HuH-7 (cell line): Measurements from ENCODE around the gene PRKCQ.

Source experiments
- DNase-seq: peaks from one replicate; pipeline ENCODE4 v3.0.0; 2011; ENCODE audit warnings: low spot score

PRKCQ gene

GRCh38 chr10:6406220-6407033, 173.6 kb downstream of the PRKCQ start:
- DNase-seq = peak; percentile 38

GRCh38 chr10:6405713-6406112, 174.4 kb downstream of the PRKCQ start:
- DNase-seq = no peak

- no peak for DNase-seq
Observed at GRCh38 chr10:6404127-6405072, 175.7 kb downstream of the PRKCQ start.

GRCh38 chr10:6402960-6403359, 177.1 kb downstream of the PRKCQ start:
- DNase-seq = no peak

GRCh38 chr10:6402349-6402709, 177.7 kb downstream of the PRKCQ start:
- no peak for DNase-seq

- DNase-seq = peak; percentile 90
Observed at GRCh38 chr10:6401558-6402348, 178.3 kb downstream of the PRKCQ start.

- DNase-seq = no peak
Observed at GRCh38 chr10:6400821-6401465, 179.1 kb downstream of the PRKCQ start.

- DNase-seq = no peak
Observed at GRCh38 chr10:6400331-6400730, 179.7 kb downstream of the PRKCQ start.

- no peak for DNase-seq
Observed at GRCh38 chr10:6399879-6400278, 180.2 kb downstream of the PRKCQ start.

GRCh38 chr10:6399231-6399741, 180.8 kb downstream of the PRKCQ start:
- no peak for DNase-seq

- DNase-seq = no peak
Observed at GRCh38 chr10:6398399-6398798, 181.7 kb downstream of the PRKCQ start.

GRCh38 chr10:6396652-6397051, 183.4 kb downstream of the PRKCQ start:
- DNase-seq = no peak

- no peak for DNase-seq
Observed at GRCh38 chr10:6396226-6396625, 183.8 kb downstream of the PRKCQ start.

GRCh38 chr10:6395606-6396005, 184.5 kb downstream of the PRKCQ start:
- no peak for DNase-seq

- no peak for DNase-seq
Observed at GRCh38 chr10:6394084-6394483, 186.0 kb downstream of the PRKCQ start.

- no peak for DNase-seq
Observed at GRCh38 chr10:6393168-6393567, 186.9 kb downstream of the PRKCQ start.

- DNase-seq = no peak
Observed at GRCh38 chr10:6390213-6390845, 189.7 kb downstream of the PRKCQ start.

GRCh38 chr10:6388261-6388893, 191.7 kb downstream of the PRKCQ start:
- no peak for DNase-seq

GRCh38 chr10:6386960-6387359, 193.1 kb downstream of the PRKCQ start:
- no peak for DNase-seq

GRCh38 chr10:6386346-6386745, 193.7 kb downstream of the PRKCQ start:
- no peak for DNase-seq

GRCh38 chr10:6385665-6386064, 194.4 kb downstream of the PRKCQ start:
- no peak for DNase-seq
